ENCODE results near the gene NPR1.
A peak's percentile ranks its signal among the peaks of the same experiment; 100 is the strongest.
"Not testable (repeated sequence)": the region's sequence is repeated elsewhere in the genome, so short reads cannot be mapped to it uniquely, and the experiment has no call there.

The NPR1 gene

DNA sequence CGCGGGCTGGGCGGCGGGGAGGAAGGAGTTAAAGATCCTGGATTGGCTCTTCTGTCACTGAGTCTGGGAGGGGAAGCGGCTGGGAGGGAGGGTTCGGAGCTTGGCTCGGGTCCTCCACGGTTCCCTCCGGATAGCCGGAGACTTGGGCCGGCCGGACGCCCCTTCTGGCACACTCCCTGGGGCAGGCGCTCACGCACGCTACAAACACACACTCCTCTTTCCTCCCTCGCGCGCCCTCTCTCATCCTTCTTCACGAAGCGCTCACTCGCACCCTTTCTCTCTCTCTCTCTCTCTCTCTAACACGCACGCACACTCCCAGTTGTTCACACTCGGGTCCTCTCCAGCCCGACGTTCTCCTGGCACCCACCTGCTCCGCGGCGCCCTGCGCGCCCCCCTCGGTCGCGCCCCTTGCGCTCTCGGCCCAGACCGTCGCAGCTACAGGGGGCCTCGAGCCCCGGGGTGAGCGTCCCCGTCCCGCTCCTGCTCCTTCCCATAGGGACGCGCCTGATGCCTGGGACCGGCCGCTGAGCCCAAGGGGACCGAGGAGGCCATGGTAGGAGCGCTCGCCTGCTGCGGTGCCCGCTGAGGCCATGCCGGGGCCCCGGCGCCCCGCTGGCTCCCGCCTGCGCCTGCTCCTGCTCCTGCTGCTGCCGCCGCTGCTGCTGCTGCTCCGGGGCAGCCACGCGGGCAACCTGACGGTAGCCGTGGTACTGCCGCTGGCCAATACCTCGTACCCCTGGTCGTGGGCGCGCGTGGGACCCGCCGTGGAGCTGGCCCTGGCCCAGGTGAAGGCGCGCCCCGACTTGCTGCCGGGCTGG, at the start of gene NPR1:
Gene NPR1 (plus strand): TSS at position 170 of the 818 bp plus-strand sequence. CDS start 421 bp downstream, at position 591.
- DNase-seq (ENCODE audit: low spot score) = peak; percentile 39

DNA sequence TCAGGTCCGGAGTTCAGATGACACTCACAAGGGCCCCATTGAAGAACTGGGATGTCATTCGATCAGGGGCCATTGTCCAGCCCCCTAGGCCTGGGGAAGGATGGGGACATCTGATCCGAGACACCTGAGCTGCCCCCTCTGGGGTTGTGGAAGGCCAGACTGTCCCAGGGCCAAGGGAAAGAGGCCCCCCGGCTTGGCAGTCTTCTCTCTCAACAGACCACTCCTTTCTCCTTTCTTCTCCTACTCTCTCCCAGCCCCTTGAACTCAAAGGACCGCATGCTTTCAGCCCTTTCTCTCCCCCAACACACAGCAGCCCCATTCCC, 49.2 kb upstream of the NPR1 start:
- DNase-seq (ENCODE audit: low spot score) = no peak

DNA sequence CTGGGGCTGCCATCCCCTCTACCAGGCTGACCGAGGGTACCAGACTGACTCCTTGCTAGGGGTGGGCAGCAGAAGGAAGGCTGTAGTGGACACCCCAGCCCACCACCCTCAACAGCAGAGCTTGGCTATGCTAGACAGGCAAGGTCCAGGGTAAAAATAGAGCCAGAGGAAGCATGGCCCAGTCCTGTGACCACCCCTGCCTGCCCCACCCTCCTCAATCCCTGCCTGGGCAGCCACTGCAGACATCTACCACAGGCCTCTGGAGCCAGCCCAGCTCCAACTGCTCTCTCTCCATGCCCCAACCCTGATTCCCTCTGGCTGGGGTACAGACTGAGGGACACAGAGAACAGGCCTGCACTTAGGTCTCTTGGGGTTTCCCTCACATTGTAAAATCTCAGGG, 48.5 kb upstream of the NPR1 start:
- no peak for DNase-seq (ENCODE audit: low spot score)

DNA sequence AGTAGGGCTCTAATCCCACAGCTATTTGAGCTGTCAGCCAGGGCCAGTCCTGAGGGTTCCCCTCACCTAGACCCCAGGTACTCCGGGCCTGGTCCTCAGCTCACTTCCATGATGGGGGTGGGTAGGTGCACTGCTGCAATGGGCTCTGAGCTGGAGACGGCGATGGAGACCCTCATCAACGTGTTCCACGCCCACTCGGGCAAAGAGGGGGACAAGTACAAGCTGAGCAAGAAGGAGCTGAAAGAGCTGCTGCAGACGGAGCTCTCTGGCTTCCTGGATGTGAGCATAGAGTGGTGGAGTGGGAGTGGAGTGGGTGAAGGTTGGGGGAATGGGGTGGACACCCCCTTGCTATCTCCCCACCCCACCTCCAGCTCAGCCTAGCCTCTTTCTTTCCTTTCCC, 48.1 kb upstream of the NPR1 start:
- DNase-seq (ENCODE audit: low spot score) = no peak

DNA sequence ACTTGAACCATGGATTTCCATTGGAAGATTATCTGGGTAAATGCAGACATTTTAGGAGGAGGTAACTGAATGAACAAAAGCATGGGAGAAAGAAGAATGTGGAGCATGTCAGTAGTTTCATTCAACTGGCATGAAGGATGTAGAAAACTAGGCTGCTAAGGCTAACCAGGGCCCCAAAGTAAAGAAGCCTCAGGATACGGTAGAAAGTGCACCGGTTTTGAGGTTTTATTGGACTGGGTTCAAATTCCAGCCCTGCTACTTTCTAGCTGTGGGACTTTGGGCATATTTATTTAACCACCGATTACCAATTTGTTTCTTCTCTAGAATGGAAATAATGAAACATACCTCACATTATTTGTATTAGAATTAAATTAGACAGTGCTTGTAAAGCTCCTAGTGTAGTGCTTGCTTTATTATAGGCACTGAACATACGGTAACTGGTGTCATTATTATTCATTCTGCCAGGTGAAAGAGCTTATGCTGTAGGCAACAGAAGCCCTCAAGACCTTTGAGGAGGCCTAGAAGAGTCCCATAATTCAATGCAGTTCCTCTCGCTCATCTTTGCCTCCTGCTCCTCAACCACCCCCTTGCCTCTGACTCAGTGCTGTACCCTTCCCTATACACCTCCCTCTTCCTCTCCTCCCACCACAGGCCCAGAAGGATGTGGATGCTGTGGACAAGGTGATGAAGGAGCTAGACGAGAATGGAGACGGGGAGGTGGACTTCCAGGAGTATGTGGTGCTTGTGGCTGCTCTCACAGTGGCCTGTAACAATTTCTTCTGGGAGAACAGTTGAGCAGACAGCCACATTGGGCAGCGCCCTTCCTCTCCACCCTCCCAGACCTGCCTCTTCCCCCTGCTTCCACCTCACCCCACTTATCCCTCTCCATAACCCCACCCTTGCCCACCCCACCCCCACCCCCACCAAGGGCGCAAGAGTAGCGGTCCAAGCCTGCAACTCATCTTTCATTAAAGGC, 47.2 kb upstream of the NPR1 start:
- DNase-seq (ENCODE audit: low spot score) = no peak

DNA sequence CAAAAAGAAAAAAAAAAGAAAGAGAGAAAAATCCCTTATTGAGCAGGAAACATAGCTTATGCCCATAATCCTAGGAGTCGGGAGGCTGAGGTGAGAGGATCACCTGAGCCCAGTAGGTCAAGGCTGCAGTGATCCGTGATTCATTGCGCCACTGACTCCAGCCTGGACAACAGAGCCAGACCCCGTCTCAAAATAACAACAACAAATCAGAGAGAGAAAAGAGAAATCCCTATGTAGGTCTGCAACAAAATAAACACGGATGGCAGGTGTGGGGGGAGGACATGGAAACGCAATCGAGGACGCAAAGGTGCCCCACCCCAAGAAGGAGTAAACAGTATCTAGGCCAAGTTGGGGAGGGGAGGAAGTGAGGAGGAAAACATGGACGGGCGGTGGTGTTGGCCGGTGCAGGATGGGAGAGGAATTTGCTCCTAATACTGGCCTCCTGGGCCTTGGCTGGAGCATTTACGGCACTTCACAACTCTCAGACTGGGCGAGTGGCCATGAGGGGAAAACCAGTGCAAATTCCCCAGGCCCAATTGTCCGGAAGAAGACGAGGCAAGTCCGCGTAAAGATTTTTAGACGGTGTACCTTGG, 45.2 kb upstream of the NPR1 start:
- DNase-seq (ENCODE audit: low spot score) = peak; percentile 39

DNA sequence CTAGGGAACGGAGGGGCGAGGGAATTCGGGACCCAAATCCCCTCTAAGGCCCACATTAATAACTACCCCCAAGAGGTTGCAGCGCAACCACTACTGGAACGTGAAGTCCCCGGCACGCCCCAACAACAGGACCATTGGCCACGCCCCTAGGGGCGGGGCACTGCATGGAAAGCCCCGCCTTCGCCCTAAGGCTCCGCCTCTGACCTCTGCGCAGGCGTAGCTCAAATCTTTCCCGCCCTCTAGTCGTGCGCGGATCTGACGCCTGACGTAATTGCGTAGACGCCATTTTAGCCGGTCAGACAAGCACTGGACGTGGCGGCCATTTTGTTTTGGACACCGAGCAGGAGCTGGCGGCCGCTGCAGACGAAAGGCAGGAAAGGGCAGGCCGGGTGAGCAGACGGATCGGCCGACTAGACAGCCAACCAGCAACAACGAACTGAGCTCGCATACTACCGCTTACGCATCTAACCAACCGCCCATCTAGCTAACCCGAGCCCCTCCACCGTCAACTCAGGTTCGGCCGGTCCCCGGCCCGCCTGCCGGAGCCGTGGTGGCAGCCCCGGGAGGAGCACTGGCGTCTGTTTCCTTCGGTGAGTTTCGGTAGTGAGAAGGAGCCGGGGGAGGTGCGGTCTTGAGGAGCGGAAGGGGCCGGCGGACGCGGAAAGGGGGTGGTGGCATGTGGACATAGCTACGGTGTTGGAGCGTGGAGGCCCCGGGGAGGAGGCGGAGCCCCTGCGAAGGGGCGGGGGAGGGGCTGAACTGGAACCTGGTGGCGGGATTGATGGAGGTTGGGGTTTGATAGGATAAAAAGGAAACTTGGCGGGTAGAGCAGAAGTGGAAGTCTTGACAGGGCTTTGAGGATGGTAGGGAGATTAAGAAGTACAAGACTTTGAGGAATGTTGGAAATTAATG, 44.5 kb upstream of the NPR1 start, which contains the start of gene CHTOP:
Gene CHTOP (plus strand): TSS at position 313 of the 912 bp plus-strand sequence. CDS start 2,523 bp downstream, outside the sequence.
- DNase-seq (ENCODE audit: low spot score) = peak; percentile 96

DNA sequence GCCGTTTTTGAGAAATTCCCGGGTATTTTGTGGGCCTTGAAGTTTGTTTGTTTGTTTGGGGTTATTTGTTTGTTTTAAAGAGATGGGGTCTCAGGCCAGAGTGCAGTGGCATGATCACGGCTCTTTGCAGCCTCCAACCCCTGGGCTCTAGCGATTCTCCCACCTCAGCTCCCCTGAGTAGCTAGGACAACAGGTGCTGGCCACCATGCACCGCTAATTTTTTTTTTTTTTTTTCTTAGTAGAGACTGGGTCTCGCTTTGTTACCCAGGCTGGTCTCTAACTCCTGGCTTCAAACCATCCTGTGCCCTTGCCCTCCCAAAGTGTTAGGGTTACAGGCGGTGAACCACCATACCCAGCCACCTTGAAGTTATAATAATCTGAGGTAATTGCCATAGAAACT, 42.6 kb upstream of the NPR1 start:
- DNase-seq (ENCODE audit: low spot score) = no peak

DNA sequence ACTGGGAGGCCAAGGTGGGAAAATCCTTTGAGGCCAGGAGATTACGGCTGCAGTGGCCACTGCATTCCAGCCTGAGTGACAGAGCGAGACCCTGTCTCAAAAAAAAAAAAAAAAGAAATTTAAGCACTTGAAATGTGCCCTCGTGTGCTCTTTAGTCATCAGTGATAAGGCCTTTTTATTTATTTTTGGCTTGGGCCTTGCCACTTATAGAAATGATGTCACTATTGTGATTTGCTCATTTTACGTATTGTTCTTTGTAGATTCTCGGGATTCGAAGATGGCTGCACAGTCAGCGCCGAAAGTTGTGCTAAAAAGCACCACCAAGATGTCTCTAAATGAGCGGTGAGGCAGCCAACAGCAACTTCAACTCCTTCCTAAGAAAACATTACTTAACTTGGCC, 42.2 kb upstream of the NPR1 start:
- no peak for DNase-seq (ENCODE audit: low spot score)

DNA sequence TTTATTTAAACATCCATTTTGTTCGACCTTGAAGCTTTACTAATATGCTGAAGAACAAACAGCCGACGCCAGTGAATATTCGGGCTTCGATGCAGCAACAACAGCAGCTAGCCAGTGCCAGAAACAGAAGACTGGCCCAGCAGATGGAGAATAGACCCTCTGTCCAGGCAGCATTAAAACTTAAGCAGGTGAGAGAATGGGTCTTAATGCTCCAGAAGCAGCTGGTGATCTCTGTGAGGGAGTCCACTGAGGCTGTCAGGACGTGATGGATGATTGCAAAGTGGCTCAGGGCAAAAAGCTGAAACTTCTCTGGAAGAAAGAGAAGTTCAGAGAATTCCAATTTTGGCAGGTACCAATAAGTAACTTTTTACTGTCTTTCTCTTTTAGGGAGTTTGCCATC, 40.2 kb upstream of the NPR1 start:
- DNase-seq (ENCODE audit: low spot score) = no peak

DNA sequence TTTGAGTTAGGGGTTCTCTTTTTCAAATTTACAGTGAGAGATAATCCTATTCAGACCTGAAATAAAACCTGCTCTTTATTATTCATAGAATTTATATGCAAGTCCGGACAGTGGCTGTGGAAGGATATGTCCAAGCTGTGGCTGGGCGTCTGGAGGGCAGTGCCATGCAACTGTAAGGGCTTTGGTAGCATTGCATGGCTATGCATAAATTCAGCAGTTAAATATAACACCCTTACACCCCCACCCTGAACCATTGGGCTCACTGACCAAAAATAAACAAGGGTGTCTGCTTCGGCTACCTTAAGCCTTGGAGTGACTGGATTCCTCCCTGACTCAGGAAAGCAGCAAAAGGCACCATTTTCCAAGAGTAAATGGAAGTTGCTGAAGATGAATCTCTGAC, 39.2 kb upstream of the NPR1 start:
- no peak for DNase-seq (ENCODE audit: low spot score)

DNA sequence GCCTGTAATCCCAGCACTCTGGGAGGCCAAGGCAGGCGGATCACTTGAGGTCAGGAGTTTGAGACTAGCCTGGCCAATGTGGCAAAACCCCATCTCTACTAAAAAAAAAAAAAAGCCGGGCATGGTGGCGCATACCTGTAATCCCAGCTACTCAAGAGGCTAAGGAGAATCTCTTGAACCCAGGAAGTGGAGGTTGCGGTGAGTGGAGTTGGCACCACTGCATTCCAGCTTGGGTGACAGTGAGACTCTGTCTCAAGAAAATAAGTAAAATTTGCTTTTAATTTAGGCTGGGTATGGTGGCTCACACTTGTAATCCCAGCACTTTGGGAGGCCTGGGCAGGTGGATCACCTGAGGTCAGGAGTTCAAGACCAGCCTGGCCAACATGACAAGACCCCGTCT, 38.3 kb upstream of the NPR1 start:
- DNase-seq (ENCODE audit: low spot score) = not testable (repeated sequence)

DNA sequence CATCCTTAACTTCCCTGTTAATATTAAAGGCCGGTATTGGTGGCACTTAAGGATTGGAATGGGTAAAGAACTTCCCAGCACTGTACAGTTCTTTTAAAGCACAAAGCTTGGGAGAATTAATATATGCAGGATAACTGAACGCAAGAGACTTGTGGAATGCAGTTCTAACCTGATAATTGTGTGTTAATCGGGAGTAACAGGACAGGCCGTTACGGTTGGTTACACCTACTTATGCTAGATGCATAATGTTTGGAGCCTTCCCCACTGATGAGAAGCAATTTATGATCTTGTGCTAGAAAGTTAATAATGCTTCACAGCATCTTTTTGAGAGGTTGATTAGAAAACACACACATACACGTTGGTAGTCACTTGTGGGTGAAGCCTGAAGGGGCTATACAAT, 37.6 kb upstream of the NPR1 start:
- DNase-seq (ENCODE audit: low spot score) = no peak

DNA sequence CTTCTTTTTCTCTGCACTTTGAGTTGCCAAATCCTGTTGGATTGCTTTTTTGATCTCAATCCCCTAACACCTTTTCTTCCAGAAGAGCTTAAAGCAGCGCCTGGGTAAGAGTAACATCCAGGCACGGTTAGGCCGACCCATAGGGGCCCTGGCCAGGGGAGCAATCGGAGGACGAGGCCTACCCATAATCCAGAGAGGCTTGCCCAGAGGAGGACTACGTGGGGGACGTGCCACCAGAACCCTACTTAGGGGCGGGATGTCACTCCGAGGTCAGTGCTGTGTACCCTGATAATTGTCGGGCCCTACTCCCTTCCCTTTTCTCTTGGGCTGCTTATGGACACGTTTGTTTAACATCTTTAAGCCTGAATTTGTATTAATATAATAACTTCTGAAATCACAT, 36.3 kb upstream of the NPR1 start:
- no peak for DNase-seq (ENCODE audit: low spot score)

DNA sequence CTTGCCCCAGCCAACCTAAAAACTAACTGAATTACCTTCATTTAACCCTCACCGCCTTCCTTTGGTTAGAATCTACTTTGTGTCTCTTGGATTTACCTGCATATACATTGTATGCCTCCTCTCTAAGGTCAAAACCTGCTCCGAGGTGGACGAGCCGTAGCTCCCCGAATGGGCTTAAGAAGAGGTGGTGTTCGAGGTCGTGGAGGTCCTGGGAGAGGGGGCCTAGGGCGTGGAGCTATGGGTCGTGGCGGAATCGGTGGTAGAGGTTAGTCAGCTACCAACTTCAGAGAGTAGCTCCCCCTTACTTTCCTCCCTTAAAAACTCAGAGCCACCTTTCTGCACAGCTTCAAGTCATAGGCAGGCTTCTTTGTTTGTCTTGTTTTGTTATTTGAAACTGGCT, 35.4 kb upstream of the NPR1 start:
- DNase-seq (ENCODE audit: low spot score) = no peak

DNA sequence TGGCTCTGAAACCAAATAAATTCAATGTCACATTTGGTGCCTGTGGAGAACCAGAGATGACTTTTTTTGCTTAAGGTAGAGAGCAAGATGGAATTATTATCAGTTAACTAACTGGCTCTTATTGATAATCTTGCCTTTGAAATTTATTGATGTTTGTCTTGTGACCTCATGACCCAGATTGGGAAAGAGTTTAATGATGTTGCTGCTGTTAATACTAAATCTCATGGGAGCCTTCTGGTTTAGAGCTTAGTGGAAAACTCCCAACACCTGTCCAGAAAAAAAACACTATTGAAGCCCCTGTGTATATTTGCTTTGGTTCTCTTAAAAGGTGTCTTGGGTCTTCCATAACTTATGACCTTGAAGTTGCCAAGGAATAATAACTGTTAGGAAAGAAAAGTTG, 34.7 kb upstream of the NPR1 start:
- no peak for DNase-seq (ENCODE audit: low spot score)

DNA sequence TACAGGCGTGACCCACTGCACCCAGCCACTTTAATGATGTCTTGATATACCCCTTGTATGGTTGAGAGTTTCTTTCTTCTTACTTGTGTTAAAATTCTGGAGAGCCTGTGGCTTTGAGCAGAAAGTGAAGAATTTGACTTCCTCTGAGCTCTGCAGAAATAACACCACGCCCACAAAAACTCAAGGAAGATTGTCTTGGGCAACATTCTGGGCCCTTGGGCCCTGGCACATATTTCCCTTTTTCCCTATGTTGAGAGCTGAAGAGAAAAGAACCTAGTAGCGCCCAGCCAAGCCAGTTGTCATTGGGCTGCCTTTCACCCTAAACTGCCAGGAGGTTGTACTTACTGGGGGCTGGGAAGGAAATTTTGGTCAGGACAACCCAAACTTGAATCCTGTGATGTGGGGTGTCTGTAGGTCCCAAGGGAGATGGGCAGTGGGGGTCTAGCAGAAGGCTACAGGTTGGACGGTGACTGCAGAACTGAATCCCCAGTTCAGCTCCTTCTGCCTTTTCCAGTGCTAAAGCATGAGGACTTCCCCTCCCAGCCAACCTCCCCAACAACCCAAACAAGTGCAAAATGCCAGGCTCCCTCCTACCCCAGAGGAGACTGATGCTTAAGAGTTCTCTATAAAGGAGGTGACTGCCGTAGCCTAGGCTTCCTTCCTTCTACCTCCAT, 31.7 kb upstream of the NPR1 start:
- DNase-seq (ENCODE audit: low spot score) = no peak

DNA sequence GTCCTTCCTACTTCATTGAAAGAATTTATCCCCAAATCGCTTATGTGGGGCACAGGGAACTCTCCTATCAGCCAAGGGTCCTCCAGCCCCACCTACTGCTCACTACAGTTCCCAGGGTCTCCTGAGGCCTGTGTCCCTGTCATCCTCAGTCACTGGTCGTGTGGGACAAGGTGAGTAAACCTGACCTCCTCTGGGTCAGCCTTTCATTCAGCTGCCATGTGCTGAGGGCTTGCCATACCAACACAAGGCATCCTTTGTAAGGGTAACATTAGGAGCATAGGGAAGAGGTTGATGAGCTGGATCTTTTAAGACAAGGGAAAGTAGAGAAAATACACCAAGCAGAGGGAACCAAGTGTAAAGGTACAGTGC, 31.2 kb upstream of the NPR1 start:
- no peak for DNase-seq (ENCODE audit: low spot score)

DNA sequence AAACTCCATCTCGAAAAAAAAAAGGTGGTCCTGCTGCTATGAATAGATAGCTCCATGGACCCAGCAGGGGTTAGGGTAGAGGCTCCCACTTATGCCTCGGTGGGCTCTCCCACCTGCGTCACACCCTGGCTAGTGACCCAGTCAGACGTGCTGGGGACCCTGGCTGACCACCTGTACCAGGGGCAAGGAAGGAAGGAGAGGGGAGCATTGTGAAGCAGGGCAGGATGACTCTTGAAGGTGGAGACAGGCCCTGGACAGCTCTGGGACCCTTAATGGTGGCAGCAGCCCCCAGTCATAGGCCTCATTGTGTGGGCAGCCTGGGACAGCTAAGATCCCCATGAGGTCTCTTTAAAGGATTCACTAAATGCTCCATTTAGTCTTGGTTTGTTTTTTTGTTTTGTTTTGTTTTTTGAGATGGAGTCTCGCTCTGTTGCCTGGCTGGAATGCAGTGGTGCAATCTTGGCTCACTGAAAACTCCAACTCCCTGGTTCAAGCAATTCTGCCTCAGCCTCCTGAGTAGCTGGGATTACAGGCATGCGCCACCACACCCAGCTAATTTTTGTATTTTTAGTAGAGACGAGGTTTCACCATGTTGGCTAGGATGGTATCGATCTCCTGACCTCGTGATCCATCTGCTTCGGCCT, 30.4 kb upstream of the NPR1 start:
- DNase-seq (ENCODE audit: low spot score) = no peak

DNA sequence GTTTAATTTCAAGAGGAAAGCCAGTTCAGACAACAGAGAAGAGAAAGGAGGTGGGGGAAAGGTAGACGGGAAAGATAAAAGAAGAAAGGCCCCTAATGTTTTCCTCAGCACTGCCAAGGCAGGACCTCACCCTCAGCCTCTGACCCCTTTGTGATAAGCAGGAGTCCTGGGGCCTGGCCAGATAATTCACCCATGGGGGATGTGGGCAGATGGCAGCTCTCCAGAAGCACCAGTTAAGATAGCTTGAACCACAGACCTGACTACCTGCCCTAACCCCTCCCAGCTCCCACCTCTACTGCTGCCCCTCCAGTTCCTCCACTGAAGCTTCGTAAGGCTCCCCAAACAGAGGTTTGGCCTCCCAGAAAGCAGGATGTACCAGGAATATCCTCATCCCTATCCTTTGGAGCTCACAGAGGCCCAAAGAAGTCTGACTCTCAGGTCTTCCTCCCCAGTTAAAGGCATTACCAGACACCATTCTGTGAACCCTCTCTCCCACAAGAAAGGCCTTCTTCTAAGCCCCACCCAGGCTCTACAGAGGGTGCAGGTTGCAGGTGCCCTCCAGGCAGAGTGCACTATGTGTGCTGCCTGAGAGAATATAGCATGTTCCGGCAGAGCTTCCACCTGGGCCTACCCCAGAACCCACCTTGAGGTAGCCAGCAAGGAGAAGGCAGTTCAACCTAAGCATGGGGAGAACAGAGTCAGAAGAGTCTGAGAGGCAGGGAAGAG, 29.2 kb upstream of the NPR1 start:
- no peak for DNase-seq (ENCODE audit: low spot score)

Measured in SW480 (cell line).